ENCODE results near the gene LUM. TPM values are rescaled to one million over a fixed set of nuclear protein-coding genes. Genes with fewer than 3 reads are reported as not detected.

LUM gene
- polyA plus RNA-seq, 1 experiment: 307 TPM

- H3K9me3 ChIP-seq (ENCODE audit: control insufficient read depth, insufficient read depth, low read length): no peaks in the 10 kb centered on the region
- ChIA-PET POLR2A (no interaction called here), CTCF (interaction anchor here (0.7 kb wide), 1 partner anchor 34 kb away, joined by 3 read pairs; no protein-coding TSS in a partner anchor)
- no peak overlapping the region for H3K27ac ChIP-seq (ENCODE audit: low read depth, low read length)
- no peak overlapping the region for H3K4me3 ChIP-seq (ENCODE audit: low read depth, low read length)
- DNase-seq (ENCODE audit: low read depth, low spot score): no peak
- no peak for TF ChIP-seq CTCF (IDR thresholded peaks at IDR 0.05; ENCODE audit: low read depth, low read length)
- no peaks in the 10 kb centered on the region for H3K27me3 ChIP-seq (ENCODE audit: control insufficient read depth, insufficient read depth, low read length)
Observed at GRCh38 chr12:91055976-91056375, 55.3 kb downstream of the LUM start.

GRCh38 chr12:91053951-91054715, 57.2 kb downstream of the LUM start:
- DNase-seq (ENCODE audit: low read depth, low spot score): no peak
- TF ChIP-seq CTCF (IDR thresholded peaks at IDR 0.05; ENCODE audit: low read depth, low read length): no peak
- Histone ChIP-seq H3K4me3 (ENCODE audit: low read depth, low read length) (no peak overlapping the region), H3K27me3 (ENCODE audit: control insufficient read depth, insufficient read depth, low read length) (no peaks in the 10 kb centered on the region), H3K9me3 (ENCODE audit: control insufficient read depth, insufficient read depth, low read length) (no peaks in the 10 kb centered on the region), H3K27ac (ENCODE audit: low read depth, low read length) (no peak overlapping the region)
- CTCF ChIA-PET: no interaction called here
- POLR2A ChIA-PET: interaction anchor here (0.6 kb wide), 1 partner anchor 1345 kb away, joined by 3 read pairs; no protein-coding TSS in a partner anchor

Other genes with a start within 250 kb of the LUM start
- not detected in 2 replicates for gene CCER1, start 156.3 kb downstream of the LUM start, polyA plus RNA-seq (2011; rRNA removed)
- gene EPYC, start 106.5 kb downstream of the LUM start, polyA plus RNA-seq (2011; rRNA removed): 0.11 TPM in 1 of 2 replicates, not detected in the other
- gene KERA, start 53.5 kb downstream of the LUM start, polyA plus RNA-seq (2011; rRNA removed): not detected in 2 replicates
- 4,192 and 4,723 TPM in 2 replicates for gene DCN, start 71.3 kb upstream of the LUM start, polyA plus RNA-seq (2011; rRNA removed)